ENCODE data around the gene MYL12B.
"Not testable (repeated sequence)": the region's sequence is repeated elsewhere in the genome, so short reads cannot be mapped to it uniquely, and the experiment has no call there.

Gene MYL12B

DNA sequence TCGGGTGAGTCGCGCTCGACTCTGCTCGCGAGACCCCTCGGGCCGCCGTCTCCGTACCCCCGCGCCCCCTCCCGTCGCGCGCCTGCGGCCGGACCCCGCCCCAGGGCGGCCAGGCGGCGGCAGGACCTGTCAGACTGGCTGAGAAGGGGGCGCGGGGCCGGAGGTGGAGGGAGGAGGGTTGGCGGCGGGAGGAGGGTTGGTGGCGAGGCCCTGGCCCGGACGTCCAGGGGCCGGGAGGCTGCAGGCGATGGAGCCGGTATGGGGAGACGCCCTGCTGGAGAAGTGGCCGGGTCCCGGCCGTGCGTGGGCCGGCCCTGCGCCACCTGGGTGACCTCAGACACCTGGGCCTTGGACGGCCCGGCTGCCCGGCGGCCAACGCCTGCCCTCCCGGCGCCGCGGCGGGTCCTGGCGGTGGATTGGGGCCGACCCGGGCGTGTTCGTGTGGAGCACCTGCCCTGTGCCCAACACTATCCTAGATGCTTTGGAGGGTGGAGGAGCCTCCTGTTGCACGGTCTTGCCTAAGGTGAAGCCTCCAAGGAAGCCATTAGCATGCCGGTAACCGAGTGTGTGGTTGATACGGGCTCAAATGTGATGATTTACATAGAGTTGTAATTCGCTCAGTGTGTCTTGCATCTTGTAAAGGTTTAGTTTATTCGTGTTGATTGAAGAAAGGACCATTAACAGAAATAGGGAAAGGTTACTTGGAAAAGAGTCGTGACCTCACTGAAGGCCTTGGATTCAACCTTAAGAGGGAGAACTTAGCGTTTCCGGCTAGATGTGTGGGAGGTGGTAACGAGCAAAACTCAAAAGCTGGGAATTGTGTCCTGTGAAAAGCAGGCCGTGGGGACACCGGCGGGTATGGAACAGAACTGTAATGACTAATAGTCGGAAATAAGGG, 550 bp downstream of the MYL12B start:
- no peak for DNase-seq (ENCODE audit: low spot score)

GRCh38 chr18:3263132-3263700, 1.3 kb downstream of the MYL12B start:
- no peak for DNase-seq (ENCODE audit: low spot score)

GRCh38 chr18:3264362-3264761, 2.4 kb downstream of the MYL12B start:
- DNase-seq (ENCODE audit: low spot score) = no peak

DNA sequence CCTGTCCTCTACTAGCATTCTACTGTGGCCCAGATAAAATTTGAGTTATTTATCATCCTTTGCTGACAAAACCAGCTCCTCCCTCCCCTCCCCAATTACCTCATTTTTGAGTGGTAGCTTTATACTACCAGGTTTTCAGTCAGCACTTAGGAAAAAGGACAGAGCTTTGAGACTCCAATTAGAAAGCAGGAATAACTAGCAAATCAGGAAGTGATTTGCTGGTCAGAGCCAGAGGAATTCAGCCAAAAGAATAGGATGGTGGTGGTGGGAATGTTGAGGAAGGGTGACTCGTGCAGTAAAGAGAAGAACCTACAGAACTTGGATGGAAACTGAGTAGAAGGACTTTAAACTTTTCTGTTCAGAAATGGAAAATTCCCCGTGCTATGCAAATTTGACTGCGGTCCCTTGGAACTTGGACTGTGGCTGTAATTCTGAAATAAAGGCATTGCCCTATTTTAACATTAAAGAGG, 3.7 kb downstream of the MYL12B start:
- DNase-seq (ENCODE audit: low spot score) = no peak

- no peak for DNase-seq (ENCODE audit: low spot score)
These were observed 4.2 kb downstream of the MYL12B start for GRCh38 chr18:3266062-3266608.

- DNase-seq (ENCODE audit: low spot score) = no peak
These were observed 6.4 kb downstream of the MYL12B start for GRCh38 chr18:3268306-3268705.

GRCh38 chr18:3269241-3269913, 7.4 kb downstream of the MYL12B start:
- DNase-seq (ENCODE audit: low spot score) = no peak

GRCh38 chr18:3269914-3270299, 8.0 kb downstream of the MYL12B start:
- DNase-seq (ENCODE audit: low spot score) = no peak

GRCh38 chr18:3273042-3273441, 11.1 kb downstream of the MYL12B start:
- DNase-seq (ENCODE audit: low spot score) = no peak

DNA sequence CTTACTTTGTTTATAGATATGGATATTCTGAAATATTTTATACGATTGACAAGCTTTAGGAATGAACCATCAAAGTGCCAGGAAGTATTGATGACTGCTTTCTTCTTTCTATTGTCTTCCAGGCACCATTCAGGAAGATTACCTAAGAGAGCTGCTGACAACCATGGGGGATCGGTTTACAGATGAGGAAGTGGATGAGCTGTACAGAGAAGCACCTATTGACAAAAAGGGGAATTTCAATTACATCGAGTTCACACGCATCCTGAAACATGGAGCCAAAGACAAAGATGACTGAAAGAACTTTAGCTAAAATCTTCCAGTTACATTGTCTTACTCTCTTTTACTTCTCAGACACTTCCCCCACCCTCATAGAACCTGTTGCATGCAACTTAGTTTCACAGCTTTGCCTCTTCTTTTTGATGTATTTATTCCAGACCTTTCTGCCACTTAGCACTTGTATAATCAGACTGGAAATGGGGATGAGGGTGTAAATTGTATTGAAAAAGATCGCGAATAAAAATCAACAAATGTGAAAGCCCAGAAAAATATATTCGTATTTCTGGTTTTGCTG, 15.8 kb downstream of the MYL12B start:
- DNase-seq (ENCODE audit: low spot score) = not testable (repeated sequence)

DNA sequence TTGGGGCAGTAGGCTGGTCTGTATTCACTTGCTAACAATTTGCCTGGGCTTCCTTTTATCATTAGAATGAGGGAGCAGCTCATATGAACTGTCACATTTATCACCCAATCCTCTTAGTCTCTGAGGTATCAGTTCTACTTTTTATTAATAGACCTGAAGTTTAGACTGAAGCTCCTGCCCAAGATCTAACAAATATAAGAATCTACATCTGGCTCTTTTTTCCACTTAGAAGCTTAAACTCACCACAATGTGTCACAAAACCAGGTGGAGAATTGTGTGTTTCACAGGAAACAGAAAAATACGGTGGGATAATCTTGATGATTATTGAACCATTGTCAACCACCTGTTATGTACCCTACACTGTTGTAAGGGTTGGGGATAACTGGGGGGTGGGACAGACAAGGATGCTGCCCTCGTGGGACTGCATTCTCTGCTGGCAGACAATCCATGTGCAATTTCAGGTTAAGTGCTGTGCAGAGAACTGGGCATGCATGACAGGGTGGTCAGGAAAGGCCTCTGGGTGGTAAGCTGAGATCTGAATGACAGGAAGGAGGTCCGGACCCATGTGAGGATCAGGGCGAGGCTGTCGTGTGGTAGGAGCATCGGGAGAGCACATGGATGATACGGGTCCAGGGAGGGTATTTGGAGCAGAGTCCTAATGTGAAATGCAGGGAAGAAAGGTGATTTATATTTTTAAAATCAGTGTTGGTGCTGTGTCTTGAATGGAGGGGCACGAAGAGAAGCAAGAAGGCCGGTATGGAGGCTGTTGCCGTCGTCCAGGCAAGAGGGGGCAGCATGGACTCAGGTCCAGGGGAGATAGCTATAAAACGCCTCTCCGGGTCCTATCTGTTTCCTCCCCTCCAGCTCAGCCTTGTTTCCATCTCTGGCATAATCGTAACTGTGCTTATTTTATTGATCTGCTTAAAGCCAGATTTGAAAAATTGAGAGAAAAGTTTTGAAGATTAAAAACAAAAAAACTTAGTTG, 17.6 kb downstream of the MYL12B start:
- no peak for DNase-seq (ENCODE audit: low spot score)

DNA sequence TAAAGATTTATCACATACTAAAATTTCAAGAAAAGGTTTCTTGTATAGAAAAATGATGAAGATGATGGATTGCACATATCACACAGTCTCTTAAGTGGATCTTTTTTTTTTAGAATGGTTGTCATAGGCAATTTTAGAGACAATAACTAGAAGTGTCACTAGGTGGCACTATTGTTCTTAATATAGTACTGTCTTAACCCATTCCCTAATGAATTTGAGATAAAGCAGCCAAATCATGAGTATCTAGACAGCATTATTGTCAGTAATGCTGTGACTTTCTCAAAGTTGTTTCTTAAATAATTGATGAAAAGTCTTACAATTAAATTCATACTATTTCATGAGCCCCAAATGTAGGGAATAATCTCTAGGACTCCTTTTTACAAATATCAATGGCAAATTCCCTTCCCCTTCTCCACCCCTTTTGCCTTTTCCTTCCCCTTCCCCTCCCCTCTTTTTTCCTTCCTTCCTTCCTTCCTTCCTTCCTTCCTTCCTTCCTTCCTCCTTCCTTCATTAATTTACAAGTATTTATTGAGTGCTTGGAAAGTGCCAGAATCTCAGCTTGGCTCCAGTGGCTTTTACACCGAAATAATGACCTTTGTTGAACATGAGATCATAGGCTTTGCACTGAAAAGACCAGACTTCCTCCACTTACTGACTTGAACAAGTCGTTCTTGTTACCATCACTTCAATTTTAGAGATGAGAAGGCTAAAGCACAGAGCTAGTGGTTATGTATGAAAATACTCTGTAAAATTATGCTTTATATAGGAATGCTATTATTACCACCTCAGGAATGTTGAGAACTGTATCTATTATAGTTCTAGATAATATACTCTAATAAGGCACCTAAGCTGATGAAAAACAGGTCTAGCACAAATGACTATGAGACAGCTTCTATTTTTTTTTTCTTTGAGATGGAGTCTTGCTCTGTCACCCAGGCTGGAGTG, 19.8 kb downstream of the MYL12B start:
- peak; percentile 77 for DNase-seq (ENCODE audit: low spot score)

DNA sequence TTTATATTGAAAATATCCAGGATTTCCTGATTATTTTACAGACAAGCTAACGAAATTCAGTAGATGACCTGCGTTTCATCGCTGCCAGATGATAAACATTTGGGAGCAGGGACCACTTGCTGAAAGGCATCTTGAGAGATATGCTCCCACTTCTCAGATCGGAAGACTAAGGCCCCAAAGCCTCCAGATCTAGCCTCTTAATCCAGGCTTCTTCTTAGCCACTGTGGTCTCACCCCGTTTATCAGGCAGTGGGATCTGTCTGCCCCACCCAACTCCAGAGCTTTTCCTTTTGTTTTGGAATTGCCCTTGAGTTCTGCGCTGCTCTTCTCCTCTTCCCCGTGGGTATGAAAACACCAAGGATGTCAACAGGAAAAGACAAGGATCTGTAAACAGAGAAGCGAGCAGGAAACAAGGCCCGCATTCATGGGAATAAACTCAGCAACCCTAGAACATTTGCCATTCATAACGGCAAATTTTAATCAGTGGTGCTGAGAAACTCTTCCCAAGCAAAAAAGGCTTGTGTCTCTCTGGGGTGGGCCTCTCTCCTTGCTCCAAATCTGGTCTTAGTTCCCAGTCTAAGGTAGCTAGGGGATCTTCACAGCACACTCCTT, 21.4 kb downstream of the MYL12B start:
- no peak for DNase-seq (ENCODE audit: low spot score)

GRCh38 chr18:3283908-3284307, 22.0 kb downstream of the MYL12B start:
- DNase-seq (ENCODE audit: low spot score) = no peak

- DNase-seq (ENCODE audit: low spot score) = no peak
These were observed 22.6 kb downstream of the MYL12B start for GRCh38 chr18:3284501-3284900.

- DNase-seq (ENCODE audit: low spot score) = no peak
These were observed 24.2 kb downstream of the MYL12B start for GRCh38 chr18:3286159-3286558.

DNA sequence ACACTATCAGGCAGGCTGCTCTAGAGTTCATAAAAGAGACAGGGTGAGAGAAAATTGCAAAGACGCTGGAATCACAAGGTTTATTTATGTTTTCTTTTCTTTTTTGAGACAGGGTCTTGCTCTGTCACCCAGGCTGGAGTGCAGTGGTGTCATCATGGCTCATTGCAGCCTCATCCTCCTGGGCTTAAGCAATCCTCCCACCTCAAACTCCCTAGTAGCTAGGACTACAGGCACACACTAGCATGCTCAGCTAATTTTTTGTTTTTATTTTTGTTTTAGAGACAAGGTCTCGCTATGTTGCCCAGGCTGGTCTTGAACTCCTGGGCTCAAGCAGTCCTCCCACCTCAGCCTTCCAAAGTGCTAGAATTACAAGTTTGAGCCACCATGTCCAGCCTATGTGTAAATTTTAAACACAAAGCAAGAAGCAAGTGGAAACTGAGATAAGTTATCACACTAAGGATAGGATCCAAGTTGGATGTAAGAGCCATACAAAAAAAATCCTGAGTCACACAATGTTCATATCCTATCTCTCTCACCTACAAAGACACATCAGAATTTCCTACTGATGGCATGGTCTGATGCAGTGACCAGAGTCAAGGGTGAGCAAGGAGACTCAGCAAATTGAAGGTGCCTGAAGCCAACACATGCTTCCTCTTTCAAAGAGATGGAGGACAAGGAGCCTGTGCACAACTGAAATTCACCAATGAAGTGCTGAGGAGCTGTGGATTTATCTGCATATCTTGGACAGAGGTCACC, 31.4 kb downstream of the MYL12B start:
- DNase-seq (ENCODE audit: low spot score) = no peak

GRCh38 chr18:3294435-3295080, 32.6 kb downstream of the MYL12B start:
- DNase-seq (ENCODE audit: low spot score) = no peak

Measured in activated CD4-positive, alpha-beta T cell treated with anti-CD3 and anti-CD28 coated beads, Interleukin-2, Interleukin-4, amounts not matched to agents 100 ng/mL and 50 ng/mL, durations not matched to agents 16 hours and 8 hours (primary cell).